HG03432 (cell line): ENCODE results near the gene SH3BP5L.
"Not testable (repeated sequence)": the region's sequence is repeated elsewhere in the genome, so short reads cannot be mapped to it uniquely, and the experiment has no call there.

Source experiments
- ATAC-seq: cut with Tn5 transposase; IDR thresholded peaks from one replicate; pipeline ENCODE4 v1.9.1; 2021; ENCODE audit warnings: mild to moderate bottlenecking, moderate library complexity; ENCODE audit not compliant: unreplicated experiment

The SH3BP5L gene

DNA sequence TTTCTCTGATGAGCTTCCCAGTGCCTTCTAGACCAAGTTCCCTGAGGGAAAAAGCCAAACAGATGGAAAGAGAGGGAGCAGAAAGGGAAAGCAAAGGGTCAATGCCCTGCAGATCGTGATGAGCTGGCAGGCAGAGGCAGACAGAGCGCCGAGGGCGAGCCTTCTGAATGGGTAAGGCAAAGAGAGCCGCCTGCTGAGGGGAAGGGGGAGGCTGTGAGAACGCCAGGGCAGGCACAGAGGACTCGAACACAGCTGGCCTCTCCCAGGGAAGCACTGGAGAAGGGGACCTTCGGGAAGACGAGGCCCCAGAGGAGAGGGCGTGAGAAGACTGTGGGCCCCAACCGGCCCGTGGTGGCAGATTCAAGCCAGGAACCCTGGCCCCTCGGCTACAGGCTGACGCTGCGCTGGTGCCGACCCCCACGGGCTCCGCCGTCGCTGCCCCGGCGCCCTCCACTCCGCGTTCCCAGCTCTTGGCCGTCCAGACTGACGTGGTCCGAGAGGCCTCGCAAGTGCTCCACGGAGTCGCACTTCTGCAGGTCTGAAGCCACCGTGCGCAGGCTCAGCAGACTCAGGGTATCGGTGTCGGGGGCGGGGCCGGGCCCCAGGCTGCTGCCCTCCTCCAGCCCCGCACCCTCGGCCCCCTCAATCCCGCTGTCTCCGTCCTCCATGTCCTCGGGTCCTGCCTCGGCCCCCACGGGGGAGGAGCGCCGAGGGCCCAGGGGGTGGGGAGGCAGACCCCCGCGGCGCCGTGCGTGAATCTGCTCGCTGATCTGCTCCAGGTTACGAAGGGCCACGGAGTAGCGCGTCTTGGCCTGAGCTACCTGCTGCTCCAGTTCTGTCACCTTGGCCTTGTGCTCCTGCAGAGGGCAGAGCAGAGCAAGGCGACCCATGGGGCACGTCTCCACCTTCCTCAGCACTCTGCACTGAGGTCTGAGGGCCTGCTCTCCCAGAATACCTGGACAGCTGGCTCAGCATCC is 13.9 kb downstream of the SH3BP5L start:
- ATAC-seq, result no peak

DNA sequence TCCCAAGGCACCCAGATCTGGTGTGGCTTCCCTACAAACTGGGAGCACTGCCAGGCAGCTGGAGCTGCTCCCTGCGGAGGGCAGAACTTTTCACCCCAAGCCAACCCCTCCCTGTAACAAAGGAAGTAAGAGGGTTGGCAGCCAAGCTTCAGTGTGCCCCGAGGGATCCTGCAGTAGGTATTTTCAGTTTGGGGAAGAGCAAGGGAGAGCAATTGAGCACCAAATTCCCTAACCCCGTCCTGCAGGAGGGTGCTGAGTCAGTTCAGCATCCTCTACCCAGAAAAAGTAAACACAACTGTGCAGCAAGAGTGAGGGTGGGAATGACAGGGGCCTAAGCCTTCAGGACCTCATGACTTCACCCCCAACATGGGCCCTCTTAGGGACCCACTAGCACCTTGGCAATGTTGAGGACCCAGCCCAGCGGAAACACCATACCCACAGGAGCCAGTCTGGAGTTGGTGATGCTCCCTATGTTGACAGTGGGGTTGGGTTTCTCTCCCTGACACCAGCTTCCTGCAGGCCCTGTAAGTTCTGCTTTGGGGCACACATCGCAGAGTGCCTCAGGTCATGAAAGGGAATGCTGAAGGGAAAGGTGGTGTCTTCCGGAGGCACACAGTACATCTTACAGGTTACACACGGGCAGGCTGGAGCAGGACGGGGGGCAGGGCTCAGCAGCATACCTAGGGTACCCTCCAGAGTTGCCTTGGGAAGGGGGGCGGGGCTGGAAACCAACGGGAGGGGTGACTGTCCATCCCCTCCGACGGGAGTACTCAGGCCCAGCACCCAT is 14.8 kb downstream of the SH3BP5L start:
- no peak for ATAC-seq

DNA sequence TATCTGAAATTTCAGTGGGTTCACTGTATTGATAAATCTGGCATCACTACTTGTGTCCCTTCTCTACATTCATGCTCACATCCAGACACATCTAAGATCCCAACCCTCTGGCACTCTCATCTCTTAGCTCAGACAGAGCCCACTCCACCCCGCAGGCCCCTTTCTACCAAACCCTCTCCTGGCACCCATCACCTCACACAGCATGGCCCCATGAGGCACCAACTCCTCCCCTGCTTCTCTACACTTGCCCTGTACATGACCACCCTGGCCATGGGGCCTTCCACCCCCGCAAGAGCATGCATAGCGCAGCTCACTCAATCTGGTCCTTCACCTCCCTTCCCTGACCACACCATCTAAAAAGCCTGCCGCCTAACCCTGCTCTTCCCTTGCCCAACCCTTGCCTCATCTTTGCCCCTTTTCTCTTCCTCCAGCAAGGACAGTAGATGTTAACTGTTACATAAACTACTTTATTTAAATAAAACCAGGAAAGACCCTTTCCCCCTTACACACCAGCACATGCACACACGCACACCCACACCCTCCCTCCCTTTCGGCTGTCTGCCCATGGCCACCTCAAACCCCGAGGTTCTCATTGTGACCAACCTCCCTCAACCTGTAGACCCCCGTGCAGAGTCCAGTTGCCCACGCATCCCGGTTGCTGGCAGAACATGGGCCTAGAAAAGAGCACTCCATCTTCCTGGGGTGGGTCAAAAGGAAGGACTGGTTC is 15.6 kb downstream of the SH3BP5L start:
- no peak for ATAC-seq

DNA sequence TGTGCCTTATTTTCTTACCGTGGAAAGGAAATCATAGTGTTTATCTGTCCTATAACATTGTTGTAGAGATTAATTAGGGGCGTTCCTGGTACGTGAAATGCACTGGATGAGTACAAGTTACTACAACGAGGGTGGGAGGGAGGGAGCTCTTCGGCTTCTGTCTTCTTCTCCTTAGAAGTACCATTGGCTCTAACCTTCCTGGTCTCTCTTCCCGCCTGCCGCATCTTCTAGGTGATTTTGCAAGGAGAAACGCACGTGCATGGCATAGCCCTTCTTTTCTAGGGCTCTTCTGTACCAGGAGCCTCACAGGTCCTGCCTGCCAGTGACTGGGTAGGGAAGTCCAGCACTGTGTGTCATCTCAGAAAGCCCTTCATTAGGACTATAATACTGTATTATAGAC is 16.8 kb downstream of the SH3BP5L start:
- no peak for ATAC-seq

DNA sequence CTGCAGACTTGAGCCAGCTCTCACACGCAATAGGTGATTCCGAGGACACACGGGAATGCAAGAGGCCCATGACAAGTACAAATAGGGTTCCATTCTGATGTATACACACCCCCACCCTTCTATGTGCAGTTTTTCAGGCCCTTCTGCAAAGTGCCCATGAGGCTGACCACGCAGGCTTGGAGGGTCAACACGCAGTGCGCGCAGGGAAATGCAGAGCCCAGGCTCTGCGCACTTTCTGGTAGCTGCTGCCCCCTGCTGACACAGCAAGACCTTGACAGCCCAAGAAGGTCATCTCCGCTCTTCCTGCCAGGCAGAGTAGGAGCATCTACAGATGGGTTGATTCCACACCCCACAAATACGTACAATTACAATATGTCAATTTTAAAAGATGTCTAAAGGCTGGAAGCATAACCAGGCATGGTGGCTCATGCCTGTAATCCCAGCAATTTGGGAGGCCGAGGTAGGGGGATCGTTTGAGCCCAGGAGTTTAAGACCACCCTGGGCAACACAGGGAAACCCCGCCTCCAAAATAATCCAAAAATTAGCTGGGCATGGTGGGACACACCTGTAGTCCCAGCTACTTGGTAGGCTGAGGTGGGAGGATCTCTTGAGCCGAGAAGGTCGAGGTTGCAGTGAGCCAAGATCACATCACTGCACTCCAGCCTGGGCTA is 18.5 kb downstream of the SH3BP5L start:
- ATAC-seq, result peak; percentile 56

DNA sequence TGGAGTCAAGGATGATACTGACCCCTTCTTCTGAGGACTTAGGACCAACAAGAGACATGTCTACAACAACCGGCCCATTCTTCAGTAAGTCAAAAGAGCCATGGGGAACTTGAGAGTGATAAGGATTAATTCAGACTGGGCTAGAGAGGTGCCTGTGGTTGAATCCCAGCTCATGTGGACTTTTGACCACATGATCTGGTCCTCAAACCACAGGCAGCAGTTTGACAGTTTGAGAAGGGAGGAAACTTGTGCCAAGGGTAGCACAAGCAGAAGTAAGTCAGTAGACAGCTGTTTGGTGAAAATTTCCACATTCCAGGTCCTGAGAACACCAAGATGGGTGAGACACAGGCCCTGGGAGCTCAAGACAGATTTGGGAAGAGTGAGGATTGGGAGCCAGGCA is 19.8 kb downstream of the SH3BP5L start:
- no peak for ATAC-seq

DNA sequence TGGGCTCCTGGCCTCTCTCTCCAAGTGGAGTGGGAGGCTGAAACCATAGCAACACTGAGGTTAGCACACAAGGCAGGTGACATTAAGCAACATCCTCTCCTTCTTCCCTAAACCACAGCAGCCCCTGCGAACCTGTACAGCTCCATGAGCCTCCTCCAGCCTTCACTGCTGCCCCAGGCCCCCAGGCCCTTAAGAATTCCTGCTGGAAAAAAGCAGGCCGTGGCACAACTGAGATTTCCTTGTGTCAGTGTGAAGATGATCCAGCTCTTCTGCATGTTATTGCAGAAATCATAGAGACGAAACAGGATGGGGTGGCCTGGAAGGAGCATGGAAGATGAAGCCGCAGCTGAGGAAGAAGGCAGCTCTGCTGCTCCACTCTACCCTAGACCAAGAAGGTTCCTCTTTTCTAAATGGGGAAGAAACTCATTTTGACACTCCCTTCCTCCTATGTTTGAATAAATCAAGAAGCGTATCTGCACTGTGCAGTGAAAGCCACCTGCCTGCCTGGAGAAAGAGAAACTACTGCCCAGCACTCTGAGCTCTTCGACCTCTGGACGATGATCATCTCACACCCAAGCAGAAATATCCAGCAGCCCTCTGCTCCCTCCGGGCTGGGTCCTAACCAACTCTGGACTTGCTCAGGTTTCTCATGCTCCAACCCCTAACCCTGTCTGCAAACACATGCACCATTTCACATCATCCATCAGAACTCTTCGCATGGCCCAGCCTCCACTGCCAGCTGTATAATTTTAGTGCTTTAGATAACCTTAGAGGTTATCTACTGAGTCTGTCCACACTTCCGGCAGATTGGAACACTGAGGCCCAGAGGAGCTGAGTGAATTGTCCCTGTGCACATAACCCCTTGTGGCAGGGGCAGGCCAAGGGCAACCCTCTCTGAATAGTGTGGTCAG is 20.7 kb downstream of the SH3BP5L start:
- peak; percentile 87 for ATAC-seq

DNA sequence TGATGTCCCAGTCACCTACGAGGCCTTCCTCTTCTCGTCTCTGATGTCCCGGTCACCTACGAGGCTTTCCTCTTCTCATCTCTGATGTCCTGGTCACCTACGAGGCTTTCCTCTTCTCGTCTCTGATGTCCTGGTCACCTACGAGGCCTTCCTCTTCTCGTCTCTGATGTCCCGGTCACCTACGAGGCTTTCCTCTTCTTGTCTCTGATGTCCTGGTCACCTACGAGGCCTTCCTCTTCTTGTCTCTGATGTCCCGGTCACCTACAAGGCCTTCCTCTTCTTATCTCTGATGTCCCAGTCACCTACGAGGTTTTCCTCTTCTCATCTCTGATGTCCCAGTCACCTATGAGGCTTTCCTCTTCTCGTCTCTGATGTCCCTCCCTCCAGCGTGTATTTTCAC is 22.2 kb downstream of the SH3BP5L start:
- not testable (repeated sequence) for ATAC-seq

DNA sequence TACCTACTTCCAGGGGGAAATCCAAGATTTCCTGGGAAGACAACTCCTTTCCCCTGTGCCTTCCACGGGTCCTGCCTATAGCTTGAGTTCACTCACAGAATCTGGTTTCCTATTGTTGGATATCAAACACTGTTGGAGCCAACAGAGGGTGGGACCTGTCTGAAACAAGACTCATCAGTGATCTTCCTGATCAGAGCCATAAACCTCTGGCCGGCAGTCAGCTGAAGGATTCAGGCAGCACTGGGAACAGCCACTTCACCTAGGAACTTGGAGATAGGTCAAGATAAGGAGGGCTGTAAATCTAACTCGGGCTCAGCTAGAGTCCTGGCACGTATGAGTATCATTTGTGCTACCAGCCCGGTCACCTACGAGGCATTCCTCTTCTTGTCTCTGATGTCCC is 23.3 kb downstream of the SH3BP5L start:
- ATAC-seq, result no peak

DNA sequence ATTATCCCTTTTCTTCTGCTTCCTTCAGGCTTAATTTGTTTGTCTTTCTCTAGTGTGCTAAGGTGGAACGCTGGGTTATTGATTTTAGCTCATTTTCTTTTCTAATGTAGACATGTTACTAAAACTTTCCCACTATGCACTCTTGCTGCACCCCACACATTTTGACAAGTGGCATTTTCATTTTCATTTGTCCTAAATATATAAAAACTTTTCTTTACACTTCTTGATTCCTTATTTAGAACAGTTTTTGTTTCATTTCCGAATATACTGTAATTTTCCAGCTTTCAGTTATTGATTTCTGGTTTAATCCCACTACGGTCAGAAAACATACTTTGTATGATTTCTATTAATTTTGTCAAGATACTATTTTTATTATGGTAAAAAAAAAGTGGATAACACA is 25.3 kb downstream of the SH3BP5L start:
- ATAC-seq, result no peak

DNA sequence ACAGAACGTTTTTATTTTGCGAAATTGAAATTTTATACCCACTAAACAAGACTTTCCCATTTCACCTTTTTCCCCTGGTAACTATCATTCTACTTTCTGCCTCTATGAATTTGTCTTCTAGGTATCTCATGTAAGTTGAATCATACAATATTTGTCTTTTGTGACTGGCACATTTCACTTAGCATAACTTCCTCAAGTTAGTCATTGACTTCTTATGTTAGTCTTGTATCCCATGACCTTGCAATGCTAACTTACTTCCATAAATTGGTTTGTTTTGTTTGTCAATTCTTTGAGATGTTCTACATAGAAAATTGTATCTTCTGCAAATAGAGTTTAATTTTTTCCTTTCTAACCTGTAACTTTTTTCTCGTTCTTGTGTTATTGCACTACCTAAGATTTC is 26.9 kb downstream of the SH3BP5L start:
- no peak for ATAC-seq

DNA sequence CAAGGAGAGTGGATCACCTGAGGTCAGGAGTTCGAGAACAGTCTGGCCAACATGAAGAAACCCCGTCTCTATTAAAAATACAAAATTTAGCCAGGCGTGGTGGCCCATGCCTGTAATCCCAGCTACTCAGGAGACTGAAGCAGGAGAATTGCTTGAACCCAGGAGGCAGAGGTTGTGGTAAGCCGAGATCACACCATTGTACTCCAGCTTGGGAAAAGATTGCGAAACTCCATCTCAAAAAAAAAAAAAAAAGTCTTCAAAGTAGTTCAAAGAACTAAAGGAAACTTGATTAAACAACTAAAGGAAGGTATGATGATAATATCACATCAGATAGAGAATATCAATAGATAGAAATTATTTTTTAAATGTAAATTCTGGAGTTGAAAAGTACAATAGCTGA is 31.1 kb downstream of the SH3BP5L start:
- ATAC-seq, result not testable (repeated sequence)

DNA sequence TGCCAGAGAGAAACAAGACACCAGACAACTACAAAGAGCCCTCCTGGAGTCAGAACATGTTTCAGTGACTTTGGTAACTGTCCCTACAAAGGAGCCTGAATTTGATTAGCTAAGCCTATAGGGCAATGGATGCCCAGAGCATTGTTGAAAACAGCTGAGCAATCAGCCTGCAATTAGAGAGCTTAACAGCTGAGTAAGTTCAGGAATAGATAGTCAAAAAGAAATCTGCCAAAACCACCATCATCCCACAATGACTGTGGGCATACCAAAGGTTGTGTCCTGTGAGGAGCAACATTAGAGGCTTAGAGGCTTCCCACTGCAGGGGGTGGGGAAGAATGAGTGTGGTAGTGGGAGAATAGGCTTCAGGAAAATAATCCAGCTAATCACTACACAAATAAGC is 32.1 kb downstream of the SH3BP5L start:
- ATAC-seq, result peak; percentile 95

DNA sequence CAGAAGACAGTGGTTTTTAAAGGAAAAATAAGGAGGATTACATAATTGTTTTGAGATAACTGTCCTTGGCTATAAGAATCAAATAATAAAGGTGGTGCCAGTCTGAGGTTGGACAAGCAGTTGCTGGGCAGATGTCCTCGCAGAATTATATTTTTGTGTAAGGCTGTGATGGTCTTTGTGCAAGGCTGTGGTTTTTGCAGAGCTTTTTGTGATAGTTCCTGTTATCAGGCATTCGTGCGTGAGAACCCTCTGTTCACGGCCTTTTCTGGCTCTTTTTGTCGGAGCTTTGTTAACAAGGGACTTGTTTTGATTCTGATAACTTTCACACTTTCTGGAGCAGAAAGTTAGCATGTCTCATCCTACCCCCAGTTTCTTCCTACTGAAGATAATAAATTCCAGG is 33.4 kb downstream of the SH3BP5L start:
- ATAC-seq, result no peak

DNA sequence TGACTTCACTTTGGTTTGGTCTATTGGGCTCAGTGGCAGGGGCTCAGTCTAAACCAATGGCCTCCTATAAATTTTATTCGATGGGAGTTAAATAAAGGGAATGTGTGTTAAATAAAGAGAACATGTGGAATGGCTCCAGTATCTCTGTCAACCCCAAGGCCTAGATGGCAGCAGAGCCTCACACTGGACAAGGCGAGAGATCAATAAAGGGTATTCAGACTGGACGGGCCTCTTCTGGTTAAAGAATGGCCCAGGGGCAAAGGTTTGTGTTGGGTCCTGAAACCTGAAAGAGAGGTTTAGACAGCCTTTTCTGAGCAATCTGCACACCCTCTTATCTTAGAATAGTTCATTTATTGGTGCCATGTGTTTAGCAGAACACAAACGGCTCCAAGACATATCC is 34.7 kb downstream of the SH3BP5L start:
- ATAC-seq, result no peak

DNA sequence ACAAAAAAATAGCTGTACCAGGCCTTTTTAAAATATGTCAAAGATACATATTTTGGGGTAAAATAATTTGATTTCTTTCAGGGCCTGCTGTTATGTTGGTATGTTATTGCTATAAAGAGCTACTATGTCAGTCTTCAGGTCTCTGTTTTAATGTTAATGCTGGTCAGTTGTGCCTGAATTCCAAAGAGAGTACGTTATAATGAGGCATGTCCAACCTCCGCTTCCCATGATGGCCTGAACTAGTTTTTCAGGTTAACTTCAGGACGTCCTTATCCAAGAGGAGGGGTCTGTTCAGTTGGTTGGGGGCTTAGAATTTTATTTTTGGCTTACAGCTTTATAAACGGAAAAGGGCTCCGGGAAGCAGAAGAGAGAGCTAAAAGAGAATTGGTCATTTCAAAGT is 35.3 kb downstream of the SH3BP5L start:
- no peak for ATAC-seq

DNA sequence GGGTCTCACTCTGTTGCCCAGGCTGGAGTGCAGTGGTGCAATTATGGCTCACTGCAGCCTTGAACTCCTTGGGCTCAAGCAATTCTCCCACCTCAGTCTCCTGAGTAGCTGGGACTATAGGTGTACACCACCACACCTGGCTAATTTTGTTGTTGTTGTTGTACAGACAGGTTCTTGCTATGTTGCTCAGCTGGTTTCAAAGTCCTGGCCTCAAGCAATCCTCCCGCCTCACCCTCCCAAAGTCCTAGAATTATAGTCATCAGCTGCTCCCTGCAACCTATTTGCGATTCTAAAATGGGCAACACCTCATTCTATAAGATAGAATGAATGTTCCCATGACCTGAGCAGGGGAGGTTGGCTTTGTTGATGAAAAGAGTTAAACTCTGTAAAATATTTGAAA is 36.4 kb downstream of the SH3BP5L start:
- not testable (repeated sequence) for ATAC-seq

DNA sequence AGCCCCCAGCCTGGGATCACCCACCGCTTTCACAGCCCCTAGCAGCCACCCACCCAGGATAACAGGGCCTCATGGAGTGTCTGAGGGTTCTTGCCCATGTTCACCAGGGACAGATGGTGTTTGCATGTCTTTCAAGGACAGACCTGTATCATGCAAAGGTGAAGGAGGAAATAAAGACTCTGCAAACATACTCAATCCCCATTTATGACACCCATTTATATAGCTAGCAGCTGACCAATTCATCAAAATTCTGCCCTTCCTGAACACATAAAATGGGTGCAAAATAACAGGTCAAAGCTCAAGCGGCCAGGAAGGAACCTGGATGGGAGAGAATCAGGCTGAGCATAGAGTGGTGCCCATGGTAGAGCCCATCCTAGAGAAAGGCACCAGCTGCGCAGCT is 37.4 kb downstream of the SH3BP5L start:
- no peak for ATAC-seq

DNA sequence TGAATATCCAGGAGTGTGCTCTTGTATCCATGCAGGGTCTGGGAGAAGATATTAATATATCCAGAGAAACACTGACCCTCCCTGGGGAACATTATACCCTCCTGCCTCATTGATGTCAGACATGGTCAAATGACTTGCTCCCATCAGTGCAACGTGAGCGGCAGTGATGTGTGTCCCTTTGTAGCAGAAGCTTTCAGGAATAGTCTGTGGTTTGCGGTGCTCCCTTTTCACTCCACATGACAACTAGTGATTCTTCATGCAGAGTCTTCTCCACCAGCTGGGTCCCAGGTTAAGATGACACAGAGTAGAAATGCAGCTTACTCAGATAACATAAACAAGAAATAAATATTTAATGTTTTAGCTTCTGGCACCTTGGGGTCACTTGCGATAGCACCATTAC is 38.3 kb downstream of the SH3BP5L start:
- ATAC-seq, result no peak

DNA sequence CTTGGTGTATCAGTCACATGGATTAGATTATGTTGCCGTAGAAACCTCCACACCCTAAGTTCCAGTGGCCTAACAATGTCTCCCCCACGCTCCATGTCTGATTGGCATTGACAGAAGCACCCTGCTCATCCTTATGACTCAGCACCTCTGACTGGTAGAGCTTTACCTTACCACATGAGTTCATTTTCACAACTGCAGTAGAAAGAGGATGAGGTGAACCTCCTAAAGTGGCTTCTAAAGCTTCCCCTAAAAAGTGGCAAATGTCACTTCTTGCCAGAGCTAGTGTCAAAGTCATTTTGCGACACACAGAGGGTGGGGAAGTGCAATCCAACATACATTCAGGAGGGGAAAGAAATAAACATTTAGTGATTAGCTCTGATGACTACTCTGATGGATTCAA is 39.6 kb downstream of the SH3BP5L start:
- peak; percentile 88 for ATAC-seq
